Medulla oblongata (tissue), 1 donor: ENCODE data around the gene RABGGTA.
"Not testable (repeated sequence)": the region's sequence is repeated elsewhere in the genome, so short reads cannot be mapped to it uniquely, and the experiment has no call there.

Source experiments
- DNase-seq: peaks from one replicate; pipeline ENCODE4 v3.0.0-alpha.2; 2015; ENCODE audit errors: extremely low spot score

Gene RABGGTA

GRCh38 chr14:24240110-24240918 lies 31.1 kb downstream of the RABGGTA start:
- DNase-seq = no peak

DNA sequence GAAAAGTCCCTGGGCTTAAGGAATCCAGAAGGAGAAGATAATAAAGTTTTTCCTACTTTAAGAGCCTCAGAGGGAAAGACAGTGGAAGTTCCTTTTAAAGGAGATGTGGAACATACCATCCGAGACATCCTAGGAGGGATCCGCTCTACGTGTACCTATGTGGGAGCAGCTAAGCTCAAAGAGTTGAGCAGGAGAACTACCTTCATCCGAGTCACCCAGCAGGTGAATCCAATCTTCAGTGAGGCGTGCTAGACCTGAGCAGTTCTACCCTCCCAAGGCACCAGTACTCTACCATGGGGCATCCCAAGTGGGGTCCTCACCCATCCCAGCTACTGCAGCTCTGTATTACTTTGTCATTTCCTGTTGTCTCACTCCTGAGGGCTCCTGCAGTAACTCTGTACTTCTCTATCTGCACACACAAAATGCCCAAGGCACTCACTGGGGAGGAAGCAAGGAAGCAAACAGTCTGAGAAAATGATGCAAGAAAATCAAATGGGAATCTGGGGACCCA lies 32.8 kb downstream of the RABGGTA start:
- no peak for DNase-seq

DNA sequence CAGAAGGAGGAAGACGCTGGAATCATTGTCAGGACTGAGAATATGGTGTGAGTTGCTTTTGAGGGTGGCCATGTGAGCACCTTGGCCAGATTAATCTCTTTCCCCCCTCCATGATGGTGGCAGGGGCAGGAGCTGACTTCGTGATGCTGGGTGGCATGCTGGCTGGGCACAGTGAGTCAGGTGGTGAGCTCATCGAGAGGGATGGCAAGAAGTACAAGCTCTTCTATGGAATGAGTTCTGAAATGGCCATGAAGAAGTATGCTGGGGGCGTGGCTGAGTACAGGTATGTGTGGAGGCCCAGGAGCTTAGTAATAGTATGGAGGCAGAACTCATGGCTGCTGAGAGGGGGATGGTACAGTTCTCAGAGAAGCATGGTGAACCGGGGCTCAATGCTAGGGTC lies 33.3 kb downstream of the RABGGTA start:
- no peak for DNase-seq

- DNase-seq = no peak
Measured at GRCh38 chr14:24237463-24237955, 33.9 kb downstream of the RABGGTA start.

- no peak for DNase-seq
Measured at GRCh38 chr14:24236689-24237462, 34.5 kb downstream of the RABGGTA start.

- DNase-seq = no peak
Measured at GRCh38 chr14:24235804-24236688, 35.4 kb downstream of the RABGGTA start.

DNA sequence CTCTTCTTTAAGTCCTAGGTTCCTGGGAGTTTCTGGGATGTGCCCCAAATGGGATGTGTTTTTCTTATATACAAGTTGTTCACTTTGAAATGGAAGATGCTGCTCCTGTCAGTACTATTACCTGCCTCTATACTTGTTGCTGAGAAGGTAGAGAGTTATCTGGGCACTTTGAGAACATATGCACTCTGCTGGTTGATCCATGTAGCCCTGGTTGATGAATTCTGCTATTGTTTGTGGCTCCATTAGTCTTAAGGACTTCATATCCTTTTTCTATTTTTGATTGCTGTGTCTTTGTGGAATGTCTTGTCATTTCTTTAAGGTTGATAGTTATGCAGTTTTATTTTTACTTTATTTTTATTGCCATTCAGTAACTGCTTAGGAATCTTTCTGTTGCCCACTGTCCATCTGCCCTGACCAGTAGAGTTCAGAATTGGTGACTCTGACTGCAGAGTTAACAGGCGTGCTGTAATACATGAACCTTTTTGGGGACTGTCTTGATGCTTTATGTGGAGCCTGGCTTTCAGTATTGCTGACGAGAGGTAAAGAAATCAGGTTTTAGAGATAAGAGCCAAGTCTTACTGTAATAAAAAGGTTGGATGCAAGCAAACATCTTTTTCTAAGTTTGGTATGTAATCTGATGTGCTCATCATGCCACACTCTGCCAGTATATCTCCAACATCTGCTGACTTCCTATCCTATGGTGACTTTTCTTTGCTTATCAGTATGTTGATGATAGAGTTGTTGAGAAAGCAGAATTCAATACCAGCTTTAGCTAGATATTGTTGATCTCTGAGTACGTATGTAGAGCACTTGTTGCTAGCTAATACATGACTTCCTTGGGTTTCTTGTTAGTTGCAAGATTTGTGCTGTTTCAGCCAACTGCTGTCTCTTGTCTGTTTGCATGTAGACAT lies 37.0 kb downstream of the RABGGTA start:
- DNase-seq = no peak

DNA sequence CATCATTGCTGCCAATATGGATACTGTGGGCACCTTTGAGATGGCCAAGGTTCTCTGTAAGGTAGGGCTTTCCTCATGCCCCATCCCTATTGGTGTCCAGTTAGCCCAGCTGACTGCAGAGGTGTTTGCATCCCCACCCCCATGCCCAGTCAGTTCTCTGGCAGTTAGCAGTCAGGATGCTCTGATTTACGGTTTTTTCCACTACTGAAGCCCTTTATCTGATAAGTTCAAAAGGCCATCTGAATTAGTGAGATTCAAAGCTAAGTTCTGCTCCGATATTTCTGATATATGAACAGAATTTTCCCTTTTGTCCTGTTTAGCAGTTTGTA lies 37.9 kb downstream of the RABGGTA start:
- DNase-seq = no peak

DNA sequence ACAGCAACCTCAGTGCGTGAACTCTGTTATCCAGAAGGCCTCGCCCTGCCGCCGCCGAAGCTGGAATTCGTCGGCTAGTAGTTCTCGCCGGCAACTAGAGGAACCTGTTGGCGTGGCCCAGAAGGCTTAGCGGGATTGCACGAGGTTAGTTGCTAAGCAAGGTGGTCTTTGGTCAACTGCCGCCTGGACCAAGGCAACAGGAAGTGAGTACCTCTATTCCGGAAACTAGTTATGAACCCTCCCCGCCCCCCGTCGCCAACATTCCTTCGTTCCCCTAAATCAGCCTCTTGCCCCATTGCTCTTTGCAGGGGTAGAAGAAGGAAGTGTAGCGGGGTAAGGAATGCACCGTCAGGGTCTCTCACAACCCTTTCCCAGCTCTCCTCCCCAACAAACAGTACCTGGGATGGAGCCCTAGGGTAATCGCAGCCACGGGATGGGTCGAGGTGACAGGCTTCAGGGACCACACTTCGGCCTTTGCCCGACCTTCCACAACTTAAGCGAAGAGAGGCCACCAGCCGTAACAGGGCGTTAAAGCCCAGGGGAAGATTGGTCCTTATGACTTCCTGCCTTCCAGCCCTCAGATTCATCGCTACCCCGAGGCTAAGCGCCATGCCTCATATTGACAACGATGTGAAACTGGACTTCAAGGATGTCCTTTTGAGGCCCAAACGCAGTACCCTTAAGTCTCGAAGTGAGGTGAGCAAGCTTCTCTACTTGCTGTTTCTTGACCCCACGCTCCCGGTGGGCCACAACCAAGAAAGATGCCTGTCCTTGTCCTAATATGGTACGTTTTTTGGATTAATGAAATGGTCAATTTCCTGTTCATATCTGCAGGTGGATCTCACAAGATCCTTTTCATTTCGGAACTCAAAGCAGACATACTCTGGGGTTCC lies 38.5 kb downstream of the RABGGTA start, which contains the start of gene GMPR2:
Gene GMPR2 (plus strand): TSS at position 285 of the 893 bp plus-strand sequence. CDS start 325 bp downstream, at position 610.
- DNase-seq = no peak

DNA sequence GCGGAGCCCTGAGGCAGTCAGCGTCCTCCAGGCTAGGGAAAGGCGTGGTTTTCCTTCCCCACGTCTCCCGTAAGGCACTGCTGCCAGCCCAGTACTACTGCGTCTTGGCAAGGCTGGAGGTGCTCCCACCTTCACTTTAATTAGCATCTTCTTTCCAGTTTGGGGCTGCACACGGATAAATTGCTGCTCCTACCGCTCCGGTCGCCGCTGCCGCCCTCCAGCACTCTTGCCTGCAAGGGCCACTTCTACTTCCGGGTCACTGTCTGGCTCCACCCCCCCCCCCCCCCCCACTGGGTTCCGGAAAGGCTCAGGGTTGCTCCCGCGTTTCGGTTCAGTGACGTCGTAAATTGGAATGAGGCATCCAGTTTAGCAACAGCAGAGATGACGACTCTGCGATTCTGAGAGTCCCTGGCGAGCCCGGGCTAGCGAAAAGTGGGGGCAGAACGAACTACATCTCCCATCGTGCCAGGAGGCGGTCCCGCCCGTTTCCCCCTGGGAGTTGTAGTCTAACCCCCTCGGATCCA lies 39.2 kb downstream of the RABGGTA start, which contains the start of gene NEDD8:
Gene NEDD8 (minus strand): TSS at position 247 of the 524 bp plus-strand sequence. CDS start 100 bp downstream, at position 147.
- peak; percentile 97 for DNase-seq

GRCh38 chr14:24231263-24232120 lies 39.9 kb downstream of the RABGGTA start:
- DNase-seq = no peak

DNA sequence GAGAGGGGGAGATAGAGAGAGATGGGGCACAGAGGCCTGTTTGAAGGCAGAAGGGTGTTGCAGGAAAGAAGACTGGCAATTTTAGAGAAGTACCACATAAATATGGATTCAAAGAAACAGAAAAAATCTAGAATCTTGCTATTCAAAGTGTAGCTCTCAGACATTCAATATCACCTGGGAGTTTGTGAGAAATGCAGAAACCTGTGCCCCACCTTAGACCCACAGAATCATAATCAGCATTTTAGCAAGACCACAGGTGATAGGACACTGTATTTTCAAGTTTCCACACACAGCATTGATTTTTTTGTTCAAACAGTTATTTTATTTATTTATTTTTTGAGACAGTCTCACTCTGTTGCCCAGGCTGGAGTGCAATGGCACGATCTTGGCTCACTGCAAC lies 42.5 kb downstream of the RABGGTA start:
- DNase-seq = no peak

- DNase-seq = no peak
Measured at GRCh38 chr14:24226473-24226872, 44.9 kb downstream of the RABGGTA start.

GRCh38 chr14:24224618-24225071 lies 46.8 kb downstream of the RABGGTA start:
- no peak for DNase-seq

- DNase-seq = not testable (repeated sequence)
Measured at GRCh38 chr14:24222987-24223386, 48.4 kb downstream of the RABGGTA start.

DNA sequence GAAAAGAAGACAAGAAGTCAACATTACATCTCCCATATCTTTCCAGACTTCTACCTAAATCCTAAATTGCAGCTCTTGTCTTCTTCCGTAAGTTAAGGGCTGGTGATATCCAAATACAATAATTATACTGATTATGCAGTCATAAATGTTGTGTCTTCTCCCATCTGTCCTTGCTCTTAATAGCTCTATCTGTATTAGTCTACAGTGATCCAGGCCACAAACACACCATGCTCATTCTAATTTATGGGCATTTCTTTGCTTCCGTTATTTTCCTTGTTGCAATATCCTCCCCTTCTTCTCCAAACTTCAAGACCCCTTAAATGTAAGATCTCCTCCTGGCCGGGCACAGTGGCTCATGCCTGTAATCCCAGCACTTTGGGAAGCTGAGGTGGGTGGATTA lies 51.9 kb downstream of the RABGGTA start:
- DNase-seq = no peak

- DNase-seq = no peak
Measured at GRCh38 chr14:24219080-24219479, 52.3 kb downstream of the RABGGTA start.

- DNase-seq = not testable (repeated sequence)
Measured at GRCh38 chr14:24216876-24217275, 54.5 kb downstream of the RABGGTA start.
